Nucleus accumbens (tissue), 56 donors: ENCODE measurements around the gene OPTN.

Experiments used
- DNase-seq, 56 donors: peaks; one replicate each; lab custom pipeline; 2025; lab: John Stamatoyannopoulos, UW

Gene OPTN

DNA sequence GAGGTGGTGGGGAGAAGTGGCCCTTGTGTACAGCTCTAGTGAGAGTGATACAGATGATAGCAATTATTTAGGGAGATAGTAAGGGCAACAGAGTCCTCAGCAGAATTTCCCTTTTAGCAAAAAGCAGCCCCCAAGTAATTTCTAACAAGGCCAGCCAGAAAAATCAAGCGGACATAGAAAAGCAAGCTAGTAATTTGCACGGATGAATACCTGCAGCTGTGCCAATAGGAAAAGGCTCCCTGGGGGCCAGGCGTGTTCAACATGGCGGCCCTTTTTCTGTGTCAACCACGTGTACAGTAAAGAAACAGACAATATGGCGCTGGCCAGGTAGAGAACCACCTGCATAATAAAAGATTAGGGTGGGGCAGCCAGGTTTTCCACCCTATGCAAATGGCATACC, 68.8 kb downstream of the OPTN start:
- DNase-seq: no peak

DNA sequence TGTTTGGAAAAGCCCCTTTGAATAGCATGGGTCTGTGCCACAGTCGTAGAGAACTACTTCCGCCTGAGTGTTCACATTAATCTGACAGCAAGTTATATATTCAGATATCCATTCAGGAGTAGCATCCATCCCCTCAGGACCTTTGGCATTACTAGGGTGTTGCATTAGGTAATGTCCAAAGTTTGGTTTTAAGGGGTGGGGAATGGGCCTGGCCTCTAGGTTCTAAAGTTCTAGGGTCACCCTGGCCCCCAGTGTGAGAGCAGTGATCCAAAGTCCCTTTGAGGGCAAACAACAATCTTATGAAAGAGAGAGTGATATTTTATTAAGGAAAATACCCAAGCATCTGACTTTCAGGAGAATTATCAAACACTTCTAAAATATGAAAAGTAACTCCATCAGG, 73.7 kb downstream of the OPTN start:
- DNase-seq: no peak

DNA sequence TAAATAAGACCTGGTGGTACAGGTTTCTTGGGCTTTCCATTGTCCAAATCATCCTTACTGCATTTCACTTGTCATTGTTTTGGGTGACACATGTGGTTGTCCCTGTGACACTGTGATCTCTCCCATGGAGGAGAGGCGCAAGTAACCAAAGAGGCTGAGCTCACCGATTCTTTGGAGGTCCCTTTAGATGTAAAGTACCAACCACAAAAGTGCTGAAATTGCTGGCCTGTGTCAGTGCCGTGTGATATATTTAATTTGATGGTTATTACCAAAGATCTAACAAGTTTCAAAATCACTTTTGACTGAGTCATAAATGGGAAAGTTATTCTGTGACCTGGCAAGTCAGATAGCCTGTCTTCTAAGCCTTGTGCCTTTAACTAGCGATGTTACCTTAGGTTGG, 80.8 kb downstream of the OPTN start:
- no peak for DNase-seq

DNA sequence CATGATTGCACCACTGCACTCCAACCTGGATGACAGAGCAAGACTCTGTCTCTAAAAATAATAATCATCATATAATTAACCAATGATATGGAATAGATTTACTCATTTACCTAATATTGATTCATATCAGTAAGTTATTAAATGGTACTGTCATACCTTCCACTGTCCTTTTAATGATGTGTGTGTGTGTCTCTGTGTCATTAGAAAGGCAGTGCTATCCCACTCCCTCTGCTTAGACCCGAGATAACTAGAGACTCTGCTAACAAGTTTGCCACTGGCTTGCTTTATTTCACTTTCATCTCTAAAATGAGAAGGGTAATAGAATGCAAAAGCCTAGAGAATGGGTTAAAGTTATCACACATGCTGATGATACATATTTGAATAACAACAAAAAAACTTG, 82.5 kb downstream of the OPTN start:
- DNase-seq: no peak

- no peak for DNase-seq
These were observed 83.7 kb downstream of the OPTN start for GRCh38 chr10:13183625-13184024.

- no peak for DNase-seq
These were observed 84.3 kb downstream of the OPTN start for GRCh38 chr10:13184276-13184675.

GRCh38 chr10:13184730-13185514, 85.0 kb downstream of the OPTN start:
- no peak for DNase-seq

DNA sequence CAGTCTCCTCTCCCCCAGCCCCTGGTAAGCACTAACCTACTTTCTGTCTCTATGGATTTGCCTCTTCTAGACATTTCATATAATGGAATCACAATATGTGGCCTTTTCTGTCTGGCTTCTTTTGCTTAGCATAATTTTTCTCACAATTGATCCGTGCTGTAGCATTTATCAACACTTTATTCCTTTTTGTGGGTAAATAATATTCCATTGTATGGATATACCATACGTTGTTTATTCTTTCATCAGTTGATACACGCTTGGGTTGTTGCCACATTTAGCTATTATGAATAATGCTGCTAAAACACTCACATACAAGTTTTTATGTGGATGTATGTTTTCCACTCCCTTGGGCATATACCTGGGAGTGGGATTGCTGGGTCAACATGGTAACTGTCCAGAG, 87.2 kb downstream of the OPTN start:
- no peak for DNase-seq
